Ovary (tissue), 3 donors: ENCODE results near the gene MAPK7.

Experiments used
- CTCF ChIP-seq, 3 donors: fragments of 450-650 bp in 2 of 3; fragments of 200-600 bp in 1 of 3; IDR thresholded peaks; one replicate each; pipeline versions ENCODE4 v1.5.1 to v1.8.0; 2016 to 2022; ENCODE audit warnings: antibody characterized with exemption in 3 of 3, mild to moderate bottlenecking in 1 of 3
- POLR2A ChIP-seq: fragments of 450-650 bp; IDR thresholded peaks from one replicate; pipeline ENCODE4 v1.6.1; 2017; ENCODE audit warnings: antibody characterized with exemption, mild to moderate bottlenecking, moderate library complexity
- donor health status: DM: no; HTN: no; CAD: no.

- TF ChIP-seq CTCF (IDR thresholded peaks at IDR 0.05): no peak
- no peak for TF ChIP-seq POLR2A
These were observed 40.0 kb upstream of the MAPK7 start for GRCh38 chr17:19338031-19338990.
